ENCODE results near the gene PCDHGA1.
A peak's percentile ranks its signal among the peaks of the same experiment; 100 is the strongest.

Gene PCDHGA1

GRCh38 chr5:141419074-141419880 lies 89.0 kb downstream of the PCDHGA1 start:
- DNase-seq, result peak in 1 of 3 donors; percentile 6
- Histone ChIP-seq H3K27me3 (replicated peaks in 2 of 5; ENCODE audit: control insufficient read depth in 4 of 5, insufficient read depth in 5 of 5, low read length in 4 of 5) (peaks cover 33 to 91% (median 34%) of the 10 kb centered on the region in 5 experiments), H3K9me3 (ENCODE audit: control extremely low read depth in 1 of 5, control insufficient read depth in 4 of 5, insufficient read depth in 2 of 5, low read depth in 1 of 5, low read length in 4 of 5) (peaks cover 0 to 59% (median 42%) of the 10 kb centered on the region in 5 experiments), H3K27ac (ENCODE audit: insufficient read depth in 1 of 2, low read depth in 1 of 2, low read length in 2 of 2, poor library complexity in 1 of 2, severe bottlenecking in 2 of 2) (no peak overlapping the region), H3K4me3 (ENCODE audit: control insufficient read depth in 1 of 7, extremely low read depth in 1 of 7, insufficient read depth in 4 of 7, low read depth in 2 of 7, low read length in 6 of 7) (no peak overlapping the region), H3K36me3 (ENCODE audit: control insufficient read depth in 4 of 4, insufficient read depth in 4 of 4, low read length in 3 of 4) (peaks cover 0 to 2% (median 0%) of the 10 kb centered on the region in 4 experiments), H3K4me1 (ENCODE audit: control extremely low read depth in 1 of 4, control insufficient read depth in 4 of 4, insufficient read depth in 4 of 4, low read length in 3 of 4) (peaks cover 0 to 23% (median 9%) of the 10 kb centered on the region in 4 experiments)
- ChIA-PET CTCF (interaction anchor here (1.0 to 6.6 kb wide), 10 partner anchors 11 to 147 kb away, joined by 3 to 65 read pairs (median 10); partner anchors contain the start of gene PCDHGA12), POLR2A (no interaction called here)
- WGBS (ENCODE audit: insufficient coverage), result 34% methylated on average over 60 of the region's 74 CpGs

- Histone ChIP-seq H3K9me3 (ENCODE audit: control extremely low read depth in 1 of 5, control insufficient read depth in 4 of 5, insufficient read depth in 2 of 5, low read depth in 1 of 5, low read length in 4 of 5) (peaks cover 0 to 61% (median 39%) of the 10 kb centered on the region in 5 experiments), H3K27me3 (replicated peaks in 2 of 5; ENCODE audit: control insufficient read depth in 4 of 5, insufficient read depth in 5 of 5, low read length in 4 of 5) (peaks cover 30 to 89% (median 37%) of the 10 kb centered on the region in 5 experiments), H3K4me1 (ENCODE audit: control extremely low read depth in 1 of 4, control insufficient read depth in 4 of 4, insufficient read depth in 4 of 4, low read length in 3 of 4) (peaks cover 0 to 18% (median 9%) of the 10 kb centered on the region in 4 experiments), H3K36me3 (ENCODE audit: control insufficient read depth in 4 of 4, insufficient read depth in 4 of 4, low read length in 3 of 4) (peaks cover 0 to 2% (median 0%) of the 10 kb centered on the region in 4 experiments), H3K27ac (ENCODE audit: insufficient read depth in 1 of 2, low read depth in 1 of 2, low read length in 2 of 2, poor library complexity in 1 of 2, severe bottlenecking in 2 of 2) (no peak within 1 kb of the TSS), H3K4me3 (ENCODE audit: control insufficient read depth in 1 of 7, extremely low read depth in 1 of 7, insufficient read depth in 4 of 7, low read depth in 2 of 7, low read length in 6 of 7) (peak within 1 kb of the TSS; percentile 36 to 81 (median 63))
- ChIA-PET CTCF (interaction anchor here (0.6 to 6.6 kb wide), 26 partner anchors 8 to 146 kb away, joined by 3 to 65 read pairs (median 4); partner anchors contain the start of genes PCDHGA10, PCDHGA12, PCDHGA8 and PCDHGB3), POLR2A (no interaction called here)
- peak; percentile 75 to 81 (median 80) for DNase-seq
- 3% methylated on average over 33 of the region's 42 CpGs for WGBS (ENCODE audit: insufficient coverage)
Measured at GRCh38 chr5:141420855-141421488, 90.7 kb downstream of the PCDHGA1 start, which contains the start of gene PCDHGA11. PCDHGA11 (plus strand) TSS chr5:141421051; CDS start chr5:141421228, 177 bp downstream.

DNA sequence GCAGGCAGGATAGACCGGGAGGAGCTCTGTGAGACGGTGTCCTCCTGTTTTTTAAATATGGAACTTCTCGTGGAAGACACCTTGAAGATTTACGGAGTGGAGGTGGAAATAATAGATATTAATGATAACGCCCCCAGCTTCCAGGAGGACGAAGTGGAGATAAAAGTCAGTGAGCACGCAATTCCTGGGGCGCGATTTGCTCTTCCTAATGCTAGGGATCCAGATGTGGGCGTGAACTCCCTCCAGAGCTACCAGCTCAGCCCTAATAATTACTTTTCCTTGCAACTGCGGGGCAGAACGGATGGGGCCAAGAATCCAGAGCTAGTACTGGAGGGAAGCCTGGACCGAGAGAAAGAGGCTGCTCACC lies 91.2 kb downstream of the PCDHGA1 start:
- POLR2A ChIA-PET, result no interaction called here
- Histone ChIP-seq H3K36me3 (ENCODE audit: control insufficient read depth in 4 of 4, insufficient read depth in 4 of 4, low read length in 3 of 4) (peaks cover 0 to 2% (median 0%) of the 10 kb centered on the region in 4 experiments), H3K9me3 (ENCODE audit: control extremely low read depth in 1 of 5, control insufficient read depth in 4 of 5, insufficient read depth in 2 of 5, low read depth in 1 of 5, low read length in 4 of 5) (peaks cover 0 to 66% (median 43%) of the 10 kb centered on the region in 5 experiments), H3K27ac (ENCODE audit: insufficient read depth in 1 of 2, low read depth in 1 of 2, low read length in 2 of 2, poor library complexity in 1 of 2, severe bottlenecking in 2 of 2) (no peak overlapping the region), H3K4me3 (ENCODE audit: control insufficient read depth in 1 of 7, extremely low read depth in 1 of 7, insufficient read depth in 4 of 7, low read depth in 2 of 7, low read length in 6 of 7) (peak overlapping the region in 6 of 7 experiments; percentile 44 to 81 (median 68)), H3K4me1 (ENCODE audit: control extremely low read depth in 1 of 4, control insufficient read depth in 4 of 4, insufficient read depth in 4 of 4, low read length in 3 of 4) (peaks cover 0 to 18% (median 9%) of the 10 kb centered on the region in 4 experiments), H3K27me3 (replicated peaks in 2 of 5; ENCODE audit: control insufficient read depth in 4 of 5, insufficient read depth in 5 of 5, low read length in 4 of 5) (peaks cover 28 to 88% (median 37%) of the 10 kb centered on the region in 5 experiments)
- no peak for DNase-seq
- WGBS (ENCODE audit: insufficient coverage), result 8% methylated on average over 11 of the region's 13 CpGs
- CTCF ChIA-PET, result interaction anchor here (0.6 to 6.6 kb wide), 24 partner anchors 8 to 146 kb away, joined by 3 to 65 read pairs (median 4); partner anchors contain the start of genes PCDHGA10, PCDHGA12, PCDHGA8 and PCDHGB3

- peaks cover 28 to 94% (median 43%) of the 10 kb centered on the region in 5 experiments for H3K27me3 ChIP-seq (replicated peaks in 2 of 5; ENCODE audit: control insufficient read depth in 4 of 5, insufficient read depth in 5 of 5, low read length in 4 of 5)
- WGBS (ENCODE audit: insufficient coverage), result 20% methylated on average over 38 of the region's 42 CpGs
Measured at GRCh38 chr5:141422742-141423291, 92.5 kb downstream of the PCDHGA1 start.

DNA sequence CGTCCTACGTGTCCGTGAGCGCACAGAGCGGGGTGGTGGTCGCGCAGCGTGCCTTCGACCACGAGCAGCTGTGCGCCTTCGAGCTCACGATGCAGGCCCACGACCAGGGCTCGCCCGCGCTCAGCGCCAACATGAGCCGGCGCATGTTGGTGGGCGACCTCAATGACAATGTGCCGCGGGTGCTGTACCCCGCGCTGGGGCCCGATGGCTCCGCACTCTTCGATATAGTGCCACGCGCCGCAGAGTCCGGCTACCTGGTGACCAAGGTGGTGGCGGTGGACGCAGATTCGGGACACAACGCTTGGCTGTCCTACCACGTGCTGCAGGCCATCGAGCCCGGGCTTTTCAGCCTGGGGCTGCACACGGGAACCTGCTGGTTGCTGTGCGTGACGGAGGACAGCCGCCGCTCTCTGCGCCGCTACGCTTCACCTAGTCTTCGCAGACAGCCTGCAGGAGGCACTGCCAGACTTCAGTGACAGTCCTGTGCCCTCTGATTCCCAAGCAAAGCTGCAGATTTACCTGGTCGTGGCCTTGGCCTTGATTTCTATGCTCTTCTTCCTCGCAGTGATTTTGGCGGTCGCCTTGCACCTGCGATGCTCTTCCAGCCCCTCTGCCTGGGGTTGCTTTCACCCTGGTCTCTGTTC lies 97.6 kb downstream of the PCDHGA1 start:
- Histone ChIP-seq H3K4me1 (ENCODE audit: control extremely low read depth in 1 of 4, control insufficient read depth in 4 of 4, insufficient read depth in 4 of 4, low read length in 3 of 4) (peaks cover 2 to 10% (median 5%) of the 10 kb centered on the region in 4 experiments), H3K27ac (ENCODE audit: insufficient read depth in 1 of 2, low read depth in 1 of 2, low read length in 2 of 2, poor library complexity in 1 of 2, severe bottlenecking in 2 of 2) (no peak overlapping the region), H3K4me3 (ENCODE audit: control insufficient read depth in 1 of 7, extremely low read depth in 1 of 7, insufficient read depth in 4 of 7, low read depth in 2 of 7, low read length in 6 of 7) (no peak overlapping the region), H3K9me3 (ENCODE audit: control extremely low read depth in 1 of 5, control insufficient read depth in 4 of 5, insufficient read depth in 2 of 5, low read depth in 1 of 5, low read length in 4 of 5) (peaks cover 6 to 67% (median 47%) of the 10 kb centered on the region in 5 experiments), H3K27me3 (replicated peaks in 2 of 5; ENCODE audit: control insufficient read depth in 4 of 5, insufficient read depth in 5 of 5, low read length in 4 of 5) (peaks cover 8 to 77% (median 30%) of the 10 kb centered on the region in 5 experiments), H3K36me3 (ENCODE audit: control insufficient read depth in 4 of 4, insufficient read depth in 4 of 4, low read length in 3 of 4) (peaks cover 0 to 4% (median 0%) of the 10 kb centered on the region in 4 experiments)
- ChIA-PET CTCF (interaction anchor here (0.8 to 5.8 kb wide), 5 partner anchors 8 to 100 kb away, joined by 3 to 62 read pairs (median 29); partner anchors contain the start of genes PCDHGA11 and PCDHGB7), POLR2A (no interaction called here)
- DNase-seq, result no peak
- WGBS (ENCODE audit: insufficient coverage), result 60% methylated on average over 53 of the region's 53 CpGs

More at GRCh38 chr5:141422742-141423291, 92.5 kb downstream of the PCDHGA1 start:
- H3K27ac ChIP-seq (ENCODE audit: insufficient read depth in 1 of 2, low read depth in 1 of 2, low read length in 2 of 2, poor library complexity in 1 of 2, severe bottlenecking in 2 of 2), result no peak overlapping the region
- H3K4me3 ChIP-seq (ENCODE audit: control insufficient read depth in 1 of 7, extremely low read depth in 1 of 7, insufficient read depth in 4 of 7, low read depth in 2 of 7, low read length in 6 of 7), result no peak overlapping the region
- CTCF ChIA-PET, result interaction anchor here (2.4 kb wide), 1 partner anchor 31 kb away, joined by 9 read pairs; the partner anchor contains the start of gene PCDHGA8
- H3K9me3 ChIP-seq (ENCODE audit: control extremely low read depth in 1 of 5, control insufficient read depth in 4 of 5, insufficient read depth in 2 of 5, low read depth in 1 of 5, low read length in 4 of 5), result peaks cover 2 to 79% (median 56%) of the 10 kb centered on the region in 5 experiments
- POLR2A ChIA-PET, result no interaction called here
- peaks cover 0 to 2% (median 0%) of the 10 kb centered on the region in 4 experiments for H3K36me3 ChIP-seq (ENCODE audit: control insufficient read depth in 4 of 4, insufficient read depth in 4 of 4, low read length in 3 of 4)
- H3K4me1 ChIP-seq (ENCODE audit: control extremely low read depth in 1 of 4, control insufficient read depth in 4 of 4, insufficient read depth in 4 of 4, low read length in 3 of 4), result peaks cover 0 to 15% (median 9%) of the 10 kb centered on the region in 4 experiments
- peak in 1 of 3 donors; percentile 40 for DNase-seq

Data from common myeloid progenitor, CD34-positive (primary cell).